ENCODE measurements around the gene CDC42BPA. TPM values are rescaled to one million over a fixed set of nuclear protein-coding genes. Genes with fewer than 3 reads are reported as not detected.

The CDC42BPA gene
- total RNA-seq, 2 donors from 2014 or later, result 26.4 to 36.6 TPM

- Histone ChIP-seq H3K9ac (ENCODE audit: low read depth in 2 of 2, low read length in 2 of 2) (no peak overlapping the region), H3K36me3 (no peaks in the 10 kb centered on the region), H3K4me3 (no peak overlapping the region), H3K9me3 (no peaks in the 10 kb centered on the region), H3K4me1 (no peaks in the 10 kb centered on the region), H3K27ac (no peak overlapping the region), H3K27me3 (no peaks in the 10 kb centered on the region)
- no peak for DNase-seq
- intact Hi-C loops (cut with DNase I), result no loop called here
- TF ChIP-seq, protein P1, sequence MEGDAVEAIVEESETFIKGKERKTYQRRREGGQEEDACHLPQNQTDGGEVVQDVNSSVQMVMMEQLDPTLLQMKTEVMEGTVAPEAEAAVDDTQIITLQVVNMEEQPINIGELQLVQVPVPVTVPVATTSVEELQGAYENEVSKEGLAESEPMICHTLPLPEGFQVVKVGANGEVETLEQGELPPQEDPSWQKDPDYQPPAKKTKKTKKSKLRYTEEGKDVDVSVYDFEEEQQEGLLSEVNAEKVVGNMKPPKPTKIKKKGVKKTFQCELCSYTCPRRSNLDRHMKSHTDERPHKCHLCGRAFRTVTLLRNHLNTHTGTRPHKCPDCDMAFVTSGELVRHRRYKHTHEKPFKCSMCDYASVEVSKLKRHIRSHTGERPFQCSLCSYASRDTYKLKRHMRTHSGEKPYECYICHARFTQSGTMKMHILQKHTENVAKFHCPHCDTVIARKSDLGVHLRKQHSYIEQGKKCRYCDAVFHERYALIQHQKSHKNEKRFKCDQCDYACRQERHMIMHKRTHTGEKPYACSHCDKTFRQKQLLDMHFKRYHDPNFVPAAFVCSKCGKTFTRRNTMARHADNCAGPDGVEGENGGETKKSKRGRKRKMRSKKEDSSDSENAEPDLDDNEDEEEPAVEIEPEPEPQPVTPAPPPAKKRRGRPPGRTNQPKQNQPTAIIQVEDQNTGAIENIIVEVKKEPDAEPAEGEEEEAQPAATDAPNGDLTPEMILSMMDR (IDR thresholded peaks at IDR 0.05), result no peak
These were observed 342.7 kb downstream of the CDC42BPA start for GRCh38 chr1:226975259-226976250.

GRCh38 chr1:226974544-226975258 is 343.6 kb downstream of the CDC42BPA start:
- TF ChIP-seq, protein P1 (IDR thresholded peaks at IDR 0.05), result no peak
- H3K36me3 ChIP-seq, result no peaks in the 10 kb centered on the region
- peak overlapping the region in 1 of 2 donors; percentile 43 for H3K9ac ChIP-seq (ENCODE audit: low read depth in 2 of 2, low read length in 2 of 2)
- no peaks in the 10 kb centered on the region for H3K27me3 ChIP-seq
- H3K4me1 ChIP-seq, result no peaks in the 10 kb centered on the region
- no peaks in the 10 kb centered on the region for H3K9me3 ChIP-seq
- peak; percentile 19 for DNase-seq
- peak overlapping the region; percentile 63 for H3K27ac ChIP-seq
- intact Hi-C loops (cut with DNase I), result no loop called here
- H3K4me3 ChIP-seq, result no peak overlapping the region

DNA sequence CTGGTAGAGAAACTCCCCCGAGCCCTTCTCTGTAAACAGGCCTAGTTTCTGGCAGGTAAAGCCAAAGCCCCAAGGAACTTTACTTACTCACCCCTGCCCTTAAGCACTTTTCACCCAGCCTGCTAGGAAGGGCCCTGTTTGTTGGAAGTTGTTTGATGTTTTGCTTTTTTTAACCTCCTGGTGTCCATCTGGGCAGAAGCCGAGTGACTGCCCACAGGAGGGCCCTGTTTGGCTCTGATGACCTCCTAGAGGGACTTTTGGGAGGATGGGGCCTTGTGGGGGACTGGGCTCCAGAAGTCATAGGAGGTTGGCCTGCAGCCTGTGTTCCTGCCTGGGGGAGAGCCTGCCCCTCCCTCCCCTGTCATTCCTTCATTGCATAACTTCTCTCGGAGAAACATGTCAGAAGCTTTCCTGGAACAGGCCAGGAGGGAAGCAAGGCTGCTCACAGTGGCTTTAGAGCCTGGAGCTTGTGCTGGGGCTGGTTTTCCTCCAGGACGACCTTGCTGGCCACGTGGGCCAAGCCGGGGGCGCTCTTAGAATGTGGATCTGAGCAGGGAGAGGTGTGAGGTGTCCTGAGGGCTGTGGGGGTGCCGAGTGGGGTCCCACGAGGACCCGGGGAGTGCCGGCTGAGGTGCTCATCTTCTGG is 344.3 kb downstream of the CDC42BPA start:
- peak overlapping the region; percentile 63 for H3K27ac ChIP-seq
- TF ChIP-seq, protein P1 (IDR thresholded peaks at IDR 0.05), result no peak
- no peak overlapping the region for H3K4me3 ChIP-seq
- no peaks in the 10 kb centered on the region for H3K9me3 ChIP-seq
- H3K4me1 ChIP-seq, result no peaks in the 10 kb centered on the region
- H3K27me3 ChIP-seq, result no peaks in the 10 kb centered on the region
- DNase-seq, result peak; percentile 18
- H3K9ac ChIP-seq (ENCODE audit: low read depth in 2 of 2, low read length in 2 of 2), result peak overlapping the region; percentile 14 to 43
- intact Hi-C loops (cut with DNase I), result no loop called here
- no peaks in the 10 kb centered on the region for H3K36me3 ChIP-seq

- no peaks in the 10 kb centered on the region for H3K4me1 ChIP-seq
- peak overlapping the region; percentile 63 for H3K27ac ChIP-seq
- peak overlapping the region in 1 of 2 donors; percentile 2 for H3K9ac ChIP-seq (ENCODE audit: low read depth in 2 of 2, low read length in 2 of 2)
- TF ChIP-seq, protein P1 (IDR thresholded peaks at IDR 0.05), result no peak
- H3K9me3 ChIP-seq, result no peaks in the 10 kb centered on the region
- H3K4me3 ChIP-seq, result no peak overlapping the region
- H3K36me3 ChIP-seq, result no peaks in the 10 kb centered on the region
- intact Hi-C loops (cut with DNase I), result no loop called here
- H3K27me3 ChIP-seq, result no peaks in the 10 kb centered on the region
- no peak for DNase-seq
These were observed 344.9 kb downstream of the CDC42BPA start for GRCh38 chr1:226973371-226973897.

DNA sequence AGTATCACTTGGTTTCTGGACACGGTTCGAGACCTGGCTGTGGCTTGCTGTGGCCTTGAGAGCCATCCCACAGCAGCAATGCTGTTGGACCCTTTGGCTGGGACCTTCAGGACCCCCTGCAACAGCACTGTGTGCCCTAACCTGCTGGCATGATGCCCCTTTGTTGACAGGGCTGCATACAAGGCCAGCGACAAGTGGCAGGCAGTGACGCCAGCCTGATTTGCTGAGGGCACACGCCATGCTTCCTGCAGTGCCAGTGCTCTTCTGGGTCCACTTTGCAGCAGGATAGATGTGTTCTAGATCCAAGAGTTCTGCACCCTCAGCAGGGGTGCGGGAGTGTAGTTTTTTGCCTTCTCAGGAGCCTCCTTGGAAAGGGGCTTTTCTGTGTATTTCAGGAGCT is 345.4 kb downstream of the CDC42BPA start:
- H3K27ac ChIP-seq, result no peak overlapping the region
- TF ChIP-seq, protein P1 (IDR thresholded peaks at IDR 0.05), result no peak
- intact Hi-C loops (cut with DNase I), result no loop called here
- no peaks in the 10 kb centered on the region for H3K4me1 ChIP-seq
- no peak overlapping the region for H3K4me3 ChIP-seq
- no peak for DNase-seq
- H3K36me3 ChIP-seq, result no peaks in the 10 kb centered on the region
- H3K9me3 ChIP-seq, result no peaks in the 10 kb centered on the region
- H3K9ac ChIP-seq (ENCODE audit: low read depth in 2 of 2, low read length in 2 of 2), result no peak overlapping the region
- no peaks in the 10 kb centered on the region for H3K27me3 ChIP-seq

Data from colonic mucosa (tissue), 4 donors.